OCI-LY1 (cell line): ENCODE data around the gene RNU1-1.
"Not testable (repeated sequence)": the region's sequence is repeated elsewhere in the genome, so short reads cannot be mapped to it uniquely, and the experiment has no call there.

Source experiments
- CTCF ChIP-seq: fragments of 200-600 bp; sonication (generic), shearing (Covaris generic); IDR thresholded peaks from 2 replicates; pipeline ENCODE4 v1.5.1; 2017; ENCODE audit warnings: mild to moderate bottlenecking, antibody characterized with exemption, low read length, moderate library complexity, mixed read lengths
- EZH2 ChIP-seq: fragments of 200-600 bp; sonication (generic), shearing (Covaris generic); IDR thresholded peaks from 2 replicates; pipeline ENCODE4 v1.8.0; 2017; ENCODE audit warnings: borderline replicate concordance, mixed run types, mild to moderate bottlenecking, antibody characterized with exemption, low read length, moderate library complexity, mixed read lengths

- TF ChIP-seq CTCF, EZH2: not testable (repeated sequence)
Measured at GRCh38 chr1:16513412-16514106, 526 bp downstream of the RNU1-1 start.
